Hepatocyte (in vitro differentiated cells): ENCODE results near the gene FRMD4B. TPM values are rescaled to one million over a fixed set of nuclear protein-coding genes. Genes with fewer than 3 reads are reported as not detected.

Experiments used
- DNase-seq: peaks from one replicate; pipeline ENCODE4 v3.0.0-alpha.2; 2016; ENCODE audit warnings: low spot score
- H2AFZ ChIP-seq: fragments of 200-600 bp; sonication (generic); 2 replicates; pipeline ENCODE4 v1.6.0; 2016; ENCODE audit warnings: antibody characterized with exemption, mild to moderate bottlenecking
- H3K27ac ChIP-seq: fragments of 200-600 bp; sonication (generic); 2 replicates; pipeline ENCODE4 v1.5.1; 2016; ENCODE audit warnings: mild to moderate bottlenecking
- H3K27me3 ChIP-seq: fragments of 200-600 bp; sonication (generic); 2 replicates; pipeline ENCODE4 v1.6.1; 2016
- H3K36me3 ChIP-seq: fragments of 200-600 bp; sonication (generic); replicated peaks from 2 replicates; pipeline ENCODE4 v1.5.1; 2016; ENCODE audit warnings: low read depth; ENCODE audit not compliant: insufficient read depth
- H3K4me1 ChIP-seq: fragments of 200-600 bp; sonication (generic); 2 replicates; pipeline ENCODE4 v1.5.1; 2016; ENCODE audit warnings: mild to moderate bottlenecking, moderate library complexity; ENCODE audit not compliant: insufficient read depth
- H3K4me2 ChIP-seq: fragments of 200-600 bp; sonication (generic); 2 replicates; pipeline ENCODE4 v1.6.0; 2016
- H3K4me3 ChIP-seq: fragments of 200-600 bp; sonication (generic); 2 replicates; pipeline ENCODE4 v1.5.1; 2016; ENCODE audit warnings: mild to moderate bottlenecking
- H3K79me2 ChIP-seq: fragments of 200-600 bp; sonication (generic); 2 replicates; pipeline ENCODE4 v1.6.0; 2017; ENCODE audit warnings: mild to moderate bottlenecking
- H3K9me2 ChIP-seq: fragments of 200-600 bp; sonication (generic); replicated peaks from 2 replicates; pipeline ENCODE4 v1.6.0; 2017; ENCODE audit warnings: mild to moderate bottlenecking; ENCODE audit not compliant: insufficient read depth
- H3K9me3 ChIP-seq: fragments of 200-600 bp; sonication (generic); 2 replicates; pipeline ENCODE4 v1.5.1; 2016; ENCODE audit warnings: low read depth, mild to moderate bottlenecking
- H4K20me1 ChIP-seq: fragments of 200-600 bp; sonication (generic); 2 replicates; pipeline ENCODE4 v1.6.0; 2016; ENCODE audit warnings: mild to moderate bottlenecking; ENCODE audit not compliant: insufficient read depth, poor library complexity, severe bottlenecking
- EZH2 ChIP-seq: fragments of 200-600 bp; sonication (generic); IDR thresholded peaks from 2 replicates; pipeline ENCODE4 v1.6.1; 2016; ENCODE audit warnings: antibody characterized with exemption, mild to moderate bottlenecking, borderline replicate concordance
- EZH2phosphoT487 ChIP-seq: fragments of 200-600 bp; sonication (generic); IDR thresholded peaks from one replicate; pipeline ENCODE4 v1.6.1; 2018; ENCODE audit warnings: antibody characterized with exemption, mild to moderate bottlenecking, low read depth, moderate library complexity; ENCODE audit not compliant: unreplicated experiment, severe bottlenecking
- WGBS: methylation state at CpG from one replicate; pipeline ENCODE4 v1.1.6; 2016; ENCODE audit warnings: low lambda C conversion rate; ENCODE audit errors: missing lambda C conversion rate; 5-methylcytosine and 5-hydroxymethylcytosine counted together
- polyA plus RNA-seq: library from polyadenylated mRNA; unstranded; fragments of >200 nt; fragmentation: Nextera tagmentation; extraction: Ambion mirVana; gene quantifications from 2 replicates; pipeline ENCODE4 v1.2.1, GENCODE V29; 2016
- total RNA-seq: library from RNA; depleted of rRNA; stranded (reverse); fragments of >200 nt; gene quantifications from 2 replicates; pipeline ENCODE4 v1.2.3, GENCODE V29; 2014
- TF ChIP-seq, protein P1 (sequence below): fragments of 200-600 bp; sonication (generic); IDR thresholded peaks from 2 replicates; pipeline ENCODE4 v1.5.1; 2016; ENCODE audit warnings: antibody characterized with exemption, mild to moderate bottlenecking; ENCODE audit not compliant: poor library complexity

FRMD4B gene
- total and polyA plus RNA-seq, 2 experiments from 2014 or later: 10.8 to 28.1 TPM

- H3K4me3 ChIP-seq: no peak overlapping the region
- H3K27me3 ChIP-seq: no peaks in the 10 kb centered on the region
- no peaks in the 10 kb centered on the region for H3K36me3 ChIP-seq
- no peak for DNase-seq
- H3K4me1 ChIP-seq: peaks cover under 1% of the 10 kb centered on the region
- TF ChIP-seq EZH2phosphoT487: no peak
- TF ChIP-seq, protein P1, sequence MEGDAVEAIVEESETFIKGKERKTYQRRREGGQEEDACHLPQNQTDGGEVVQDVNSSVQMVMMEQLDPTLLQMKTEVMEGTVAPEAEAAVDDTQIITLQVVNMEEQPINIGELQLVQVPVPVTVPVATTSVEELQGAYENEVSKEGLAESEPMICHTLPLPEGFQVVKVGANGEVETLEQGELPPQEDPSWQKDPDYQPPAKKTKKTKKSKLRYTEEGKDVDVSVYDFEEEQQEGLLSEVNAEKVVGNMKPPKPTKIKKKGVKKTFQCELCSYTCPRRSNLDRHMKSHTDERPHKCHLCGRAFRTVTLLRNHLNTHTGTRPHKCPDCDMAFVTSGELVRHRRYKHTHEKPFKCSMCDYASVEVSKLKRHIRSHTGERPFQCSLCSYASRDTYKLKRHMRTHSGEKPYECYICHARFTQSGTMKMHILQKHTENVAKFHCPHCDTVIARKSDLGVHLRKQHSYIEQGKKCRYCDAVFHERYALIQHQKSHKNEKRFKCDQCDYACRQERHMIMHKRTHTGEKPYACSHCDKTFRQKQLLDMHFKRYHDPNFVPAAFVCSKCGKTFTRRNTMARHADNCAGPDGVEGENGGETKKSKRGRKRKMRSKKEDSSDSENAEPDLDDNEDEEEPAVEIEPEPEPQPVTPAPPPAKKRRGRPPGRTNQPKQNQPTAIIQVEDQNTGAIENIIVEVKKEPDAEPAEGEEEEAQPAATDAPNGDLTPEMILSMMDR: no peak
- no peak for TF ChIP-seq EZH2
- H3K79me2 ChIP-seq: no peaks in the 10 kb centered on the region
- no peak overlapping the region for H2AFZ ChIP-seq
- no peaks in the 10 kb centered on the region for H4K20me1 ChIP-seq
- WGBS: 98% methylated on average over 6 of the region's 6 CpGs
- no peaks in the 10 kb centered on the region for H3K9me3 ChIP-seq
- no peak overlapping the region for H3K27ac ChIP-seq
- H3K9me2 ChIP-seq: no peaks in the 10 kb centered on the region
- no peak overlapping the region for H3K4me2 ChIP-seq
Observed at GRCh38 chr3:69218079-69218478, 167.8 kb downstream of the FRMD4B start.

- Histone ChIP-seq H2AFZ (no peak overlapping the region), H3K4me3 (no peak overlapping the region), H3K27ac (no peak overlapping the region), H3K27me3 (no peaks in the 10 kb centered on the region), H4K20me1 (no peaks in the 10 kb centered on the region), H3K4me2 (no peak overlapping the region), H3K79me2 (no peaks in the 10 kb centered on the region), H3K4me1 (peaks cover 6% of the 10 kb centered on the region), H3K36me3 (no peaks in the 10 kb centered on the region), H3K9me2 (no peaks in the 10 kb centered on the region), H3K9me3 (no peaks in the 10 kb centered on the region)
- DNase-seq: no peak
- WGBS: 65% methylated on average over 5 of the region's 5 CpGs
- TF ChIP-seq, protein P1: no peak
- TF ChIP-seq EZH2 (no peak), EZH2phosphoT487 (no peak)
Observed at GRCh38 chr3:69216981-69217380, 168.9 kb downstream of the FRMD4B start.

GRCh38 chr3:69214241-69214640, 171.6 kb downstream of the FRMD4B start:
- Histone ChIP-seq H3K9me2 (no peaks in the 10 kb centered on the region), H3K27ac (no peak overlapping the region), H3K79me2 (no peaks in the 10 kb centered on the region), H3K4me3 (no peak overlapping the region), H3K4me2 (no peak overlapping the region), H2AFZ (no peak overlapping the region), H3K27me3 (no peaks in the 10 kb centered on the region), H3K9me3 (no peaks in the 10 kb centered on the region), H3K4me1 (peaks cover 14% of the 10 kb centered on the region), H3K36me3 (no peaks in the 10 kb centered on the region), H4K20me1 (no peaks in the 10 kb centered on the region)
- TF ChIP-seq EZH2phosphoT487 (no peak), EZH2 (no peak)
- TF ChIP-seq, protein P1: no peak
- DNase-seq: no peak
- 59% methylated on average over 3 of the region's 3 CpGs for WGBS
